ENCODE measurements around the gene FAM107B.

- no peak for TF ChIP-seq CTCF (IDR thresholded peaks at IDR 0.05 in 2 of 3, conservative IDR thresholded peaks at IDR 0.05 in 1 of 3; ENCODE audit: control insufficient read depth in 2 of 3, extremely low read depth in 1 of 3, insufficient read depth in 1 of 3, low read depth in 3 of 3, low read length in 3 of 3)
- no peak for TF ChIP-seq SIX5 (IDR thresholded peaks at IDR 0.05; ENCODE audit: low read depth, low read length, severe bottlenecking)
- TF ChIP-seq SMC3 (IDR thresholded peaks at IDR 0.05; ENCODE audit: borderline replicate concordance, low read length), result no peak
- TF ChIP-seq YY1 (IDR thresholded peaks at IDR 0.05; ENCODE audit: low read depth, low read length), result no peak
- no peak for TF ChIP-seq FOS (IDR thresholded peaks at IDR 0.05; ENCODE audit: borderline replicate concordance, extremely low read depth, insufficient read length)
- TF ChIP-seq POLR2A (IDR thresholded peaks at IDR 0.05; ENCODE audit: low read depth, low read length), result no peak
- no peak for TF ChIP-seq MYC (IDR thresholded peaks at IDR 0.05; ENCODE audit: insufficient read depth, insufficient read length, insufficient replicate concordance, low read length, severe bottlenecking)
- TF ChIP-seq MEF2A (IDR thresholded peaks at IDR 0.05; ENCODE audit: insufficient read depth, low read depth, low read length), result no peak
- no peak for TF ChIP-seq REST (IDR thresholded peaks at IDR 0.05; ENCODE audit: low read depth, low read length)
- TF ChIP-seq ZZZ3 (IDR thresholded peaks at IDR 0.05; ENCODE audit: control insufficient read depth, insufficient read length, low read depth), result no peak
- TF ChIP-seq ZNF384 (IDR thresholded peaks at IDR 0.05; ENCODE audit: borderline replicate concordance, low read depth, low read length), result no peak
- TF ChIP-seq CEBPB (IDR thresholded peaks at IDR 0.05; ENCODE audit: borderline replicate concordance in 1 of 2, low read depth in 2 of 2, low read length in 2 of 2), result no peak
Measured at GRCh38 chr10:14736043-14736442, 38.7 kb downstream of the FAM107B start.

Data from GM12878 (cell line).